PFSK-1 (cell line): ENCODE measurements around the gene ACOXL.

Source experiments
- FOXP2 ChIP-seq: optimal IDR thresholded peaks from 2 replicates; pipeline ENCODE3; 2011; ENCODE audit warnings: borderline replicate concordance, control low read depth, inconsistent platforms; ENCODE audit not compliant: insufficient read depth; ENCODE audit errors: extremely low read length, extremely low read depth
- POLR2AphosphoS5 ChIP-seq: IDR thresholded peaks from 2 replicates; pipeline ENCODE4 v1.6.1; 2012; ENCODE audit warnings: low read depth, mild to moderate bottlenecking, control low read depth, low read length, moderate library complexity
- REST ChIP-seq, 2 experiments: IDR thresholded peaks; 2 replicates each; pipeline versions ENCODE4 v1.6.1 to v1.8.0; 2011 to 2012; ENCODE audit warnings: low read depth in 2 of 2, low read length in 2 of 2, control low read depth in 1 of 2, inconsistent platforms in 1 of 2, mild to moderate bottlenecking in 1 of 2, moderate library complexity in 1 of 2; ENCODE audit not compliant: insufficient read depth in 1 of 2
- TAF1 ChIP-seq: IDR thresholded peaks from 2 replicates; pipeline ENCODE4 v1.6.1; 2012; ENCODE audit warnings: low read length, control low read depth, borderline replicate concordance; ENCODE audit not compliant: insufficient read depth

GRCh38 chr2:110970201-110970600 is 237.8 kb downstream of the ACOXL start:
- TF ChIP-seq POLR2AphosphoS5 (no peak), FOXP2 (no peak), TAF1 (no peak), REST (IDR thresholded peaks at IDR 0.05; ENCODE audit: insufficient read depth in 1 of 2, low read depth in 2 of 2, low read length in 2 of 2) (no peak)
